ENCODE results near the gene SSBP2.

Gene SSBP2

DNA sequence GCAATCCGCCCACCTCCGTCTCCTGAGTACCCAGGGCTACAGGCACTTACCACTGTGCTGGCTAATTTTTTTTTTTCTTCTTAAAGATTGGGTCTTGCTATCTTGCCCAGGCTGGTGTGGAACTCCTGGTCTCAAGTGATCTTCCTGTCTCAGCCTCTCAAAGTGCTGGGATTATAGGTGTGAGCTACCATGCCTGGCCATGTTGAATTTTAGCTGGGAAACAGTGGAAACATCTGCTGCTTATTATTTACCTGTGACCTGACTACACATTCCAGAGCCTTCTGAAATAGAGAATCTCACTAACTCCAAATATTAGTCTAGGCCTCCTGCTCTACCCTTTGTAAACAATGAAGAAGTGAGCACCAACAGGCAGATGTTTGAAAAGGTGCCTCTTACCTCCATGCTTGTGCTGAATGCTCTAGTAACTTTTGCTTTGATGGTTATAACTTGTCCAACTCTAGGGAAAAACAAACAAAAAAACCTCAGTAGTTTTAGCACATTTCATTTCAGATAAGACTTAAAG lies 379.5 kb downstream of the SSBP2 start:
- no peak for DNase-seq

DNA sequence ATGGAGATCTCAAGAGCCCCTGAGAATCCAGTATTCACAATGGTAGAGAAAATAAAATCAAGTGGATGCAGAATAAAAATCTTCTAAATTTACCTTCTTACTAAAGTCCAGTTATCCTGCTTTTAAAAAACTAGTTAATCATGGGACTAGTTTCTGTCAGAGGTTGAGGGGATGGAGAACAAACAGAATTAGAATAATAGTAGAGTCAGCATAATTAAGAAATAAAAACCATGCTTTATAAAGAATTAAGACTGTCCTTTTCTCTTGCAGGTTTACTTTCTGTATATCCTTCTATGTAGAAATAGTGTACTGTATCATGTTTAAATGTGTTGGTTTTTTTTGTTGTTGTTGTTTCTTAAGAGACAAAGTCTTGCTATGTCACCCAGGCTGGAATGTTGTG lies 380.0 kb downstream of the SSBP2 start:
- DNase-seq: no peak

GRCh38 chr5:81365541-81365940 lies 385.4 kb downstream of the SSBP2 start:
- DNase-seq: no peak

- no peak for DNase-seq
Measured at GRCh38 chr5:81363093-81363871, 387.6 kb downstream of the SSBP2 start.
